Femur (tissue), 1 donor: Measurements from ENCODE around the gene GGTLC2.
"Not testable (repeated sequence)": the region's sequence is repeated elsewhere in the genome, so short reads cannot be mapped to it uniquely, and the experiment has no call there.

Experiments
- DNase-seq: peaks from one replicate; pipeline ENCODE4 v3.0.0-alpha.2; 2017

GGTLC2 gene

GRCh38 chr22:22642255-22642654 lies 2.2 kb upstream of the GGTLC2 start:
- not testable (repeated sequence) for DNase-seq

GRCh38 chr22:22645969-22646368 lies 1.6 kb downstream of the GGTLC2 start:
- DNase-seq: not testable (repeated sequence)

GRCh38 chr22:22647952-22648351 lies 3.5 kb downstream of the GGTLC2 start:
- DNase-seq: not testable (repeated sequence)

- DNase-seq: not testable (repeated sequence)
Measured at GRCh38 chr22:22648863-22649536, 4.6 kb downstream of the GGTLC2 start.

- DNase-seq: not testable (repeated sequence)
Measured at GRCh38 chr22:22649761-22650160, 5.3 kb downstream of the GGTLC2 start.

- not testable (repeated sequence) for DNase-seq
Measured at GRCh38 chr22:22650398-22650797, 6.0 kb downstream of the GGTLC2 start.

- DNase-seq: not testable (repeated sequence)
Measured at GRCh38 chr22:22650803-22651515, 6.5 kb downstream of the GGTLC2 start.

GRCh38 chr22:22651593-22651992 lies 7.2 kb downstream of the GGTLC2 start:
- DNase-seq: peak; percentile 66

- DNase-seq: not testable (repeated sequence)
Measured at GRCh38 chr22:22652102-22652501, 7.7 kb downstream of the GGTLC2 start.

GRCh38 chr22:22652573-22652972 lies 8.2 kb downstream of the GGTLC2 start:
- not testable (repeated sequence) for DNase-seq

- not testable (repeated sequence) for DNase-seq
Measured at GRCh38 chr22:22653677-22654381, 9.4 kb downstream of the GGTLC2 start.

GRCh38 chr22:22655452-22656290 lies 11.3 kb downstream of the GGTLC2 start:
- no peak for DNase-seq

GRCh38 chr22:22657712-22658111 lies 13.3 kb downstream of the GGTLC2 start:
- DNase-seq: no peak

GRCh38 chr22:22661275-22661674 lies 16.9 kb downstream of the GGTLC2 start:
- no peak for DNase-seq

- no peak for DNase-seq
Measured at GRCh38 chr22:22662095-22662494, 17.7 kb downstream of the GGTLC2 start.

GRCh38 chr22:22663861-22664800 lies 19.7 kb downstream of the GGTLC2 start:
- DNase-seq: no peak

- no peak for DNase-seq
Measured at GRCh38 chr22:22666307-22667091, 22.1 kb downstream of the GGTLC2 start.

- DNase-seq: no peak
Measured at GRCh38 chr22:22667966-22668880, 23.8 kb downstream of the GGTLC2 start.

GRCh38 chr22:22669093-22669492 lies 24.7 kb downstream of the GGTLC2 start:
- DNase-seq: no peak
